ENCODE results near the gene DPP9.

- TF ChIP-seq CTCF (IDR thresholded peaks at IDR 0.05) (no peak), POLR2A (IDR thresholded peaks at IDR 0.05) (no peak)
Measured at GRCh38 chr19:4694211-4694987, 29.2 kb downstream of the DPP9 start.

Measured in thyroid gland (tissue), 4 donors.